Measurements from ENCODE around the gene NEDD4.

DNA sequence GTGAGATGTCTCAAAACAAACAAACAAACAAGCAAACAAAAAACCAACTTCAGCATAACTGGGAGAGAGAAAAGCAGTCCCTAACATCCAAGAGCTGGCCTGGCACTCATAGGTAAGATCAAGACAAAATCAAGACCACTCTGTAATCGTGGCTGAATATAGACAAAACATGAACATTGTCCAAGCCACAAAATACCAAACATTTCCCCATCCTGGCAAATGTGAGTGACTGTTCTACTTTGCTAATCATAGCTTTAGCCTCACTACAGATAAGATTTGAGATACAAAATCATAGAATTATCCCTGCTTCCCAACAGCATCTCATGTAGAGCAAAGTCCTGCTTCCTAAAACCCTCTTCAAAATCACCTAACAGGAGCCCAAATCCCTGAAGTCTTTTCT lies 133.7 kb downstream of the NEDD4 start:
- TF ChIP-seq, protein P1, sequence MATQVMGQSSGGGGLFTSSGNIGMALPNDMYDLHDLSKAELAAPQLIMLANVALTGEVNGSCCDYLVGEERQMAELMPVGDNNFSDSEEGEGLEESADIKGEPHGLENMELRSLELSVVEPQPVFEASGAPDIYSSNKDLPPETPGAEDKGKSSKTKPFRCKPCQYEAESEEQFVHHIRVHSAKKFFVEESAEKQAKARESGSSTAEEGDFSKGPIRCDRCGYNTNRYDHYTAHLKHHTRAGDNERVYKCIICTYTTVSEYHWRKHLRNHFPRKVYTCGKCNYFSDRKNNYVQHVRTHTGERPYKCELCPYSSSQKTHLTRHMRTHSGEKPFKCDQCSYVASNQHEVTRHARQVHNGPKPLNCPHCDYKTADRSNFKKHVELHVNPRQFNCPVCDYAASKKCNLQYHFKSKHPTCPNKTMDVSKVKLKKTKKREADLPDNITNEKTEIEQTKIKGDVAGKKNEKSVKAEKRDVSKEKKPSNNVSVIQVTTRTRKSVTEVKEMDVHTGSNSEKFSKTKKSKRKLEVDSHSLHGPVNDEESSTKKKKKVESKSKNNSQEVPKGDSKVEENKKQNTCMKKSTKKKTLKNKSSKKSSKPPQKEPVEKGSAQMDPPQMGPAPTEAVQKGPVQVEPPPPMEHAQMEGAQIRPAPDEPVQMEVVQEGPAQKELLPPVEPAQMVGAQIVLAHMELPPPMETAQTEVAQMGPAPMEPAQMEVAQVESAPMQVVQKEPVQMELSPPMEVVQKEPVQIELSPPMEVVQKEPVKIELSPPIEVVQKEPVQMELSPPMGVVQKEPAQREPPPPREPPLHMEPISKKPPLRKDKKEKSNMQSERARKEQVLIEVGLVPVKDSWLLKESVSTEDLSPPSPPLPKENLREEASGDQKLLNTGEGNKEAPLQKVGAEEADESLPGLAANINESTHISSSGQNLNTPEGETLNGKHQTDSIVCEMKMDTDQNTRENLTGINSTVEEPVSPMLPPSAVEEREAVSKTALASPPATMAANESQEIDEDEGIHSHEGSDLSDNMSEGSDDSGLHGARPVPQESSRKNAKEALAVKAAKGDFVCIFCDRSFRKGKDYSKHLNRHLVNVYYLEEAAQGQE (tag by site-specific recombination; IDR thresholded peaks at IDR 0.05): no peak
- no peak for TF ChIP-seq ZBTB7A (tag by site-specific recombination; IDR thresholded peaks at IDR 0.05; ENCODE audit: low read depth)
- TF ChIP-seq, protein P2, sequence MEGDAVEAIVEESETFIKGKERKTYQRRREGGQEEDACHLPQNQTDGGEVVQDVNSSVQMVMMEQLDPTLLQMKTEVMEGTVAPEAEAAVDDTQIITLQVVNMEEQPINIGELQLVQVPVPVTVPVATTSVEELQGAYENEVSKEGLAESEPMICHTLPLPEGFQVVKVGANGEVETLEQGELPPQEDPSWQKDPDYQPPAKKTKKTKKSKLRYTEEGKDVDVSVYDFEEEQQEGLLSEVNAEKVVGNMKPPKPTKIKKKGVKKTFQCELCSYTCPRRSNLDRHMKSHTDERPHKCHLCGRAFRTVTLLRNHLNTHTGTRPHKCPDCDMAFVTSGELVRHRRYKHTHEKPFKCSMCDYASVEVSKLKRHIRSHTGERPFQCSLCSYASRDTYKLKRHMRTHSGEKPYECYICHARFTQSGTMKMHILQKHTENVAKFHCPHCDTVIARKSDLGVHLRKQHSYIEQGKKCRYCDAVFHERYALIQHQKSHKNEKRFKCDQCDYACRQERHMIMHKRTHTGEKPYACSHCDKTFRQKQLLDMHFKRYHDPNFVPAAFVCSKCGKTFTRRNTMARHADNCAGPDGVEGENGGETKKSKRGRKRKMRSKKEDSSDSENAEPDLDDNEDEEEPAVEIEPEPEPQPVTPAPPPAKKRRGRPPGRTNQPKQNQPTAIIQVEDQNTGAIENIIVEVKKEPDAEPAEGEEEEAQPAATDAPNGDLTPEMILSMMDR (tag by site-specific recombination; IDR thresholded peaks at IDR 0.05): no peak
